Ureter (tissue), 1 donor: ENCODE measurements around the gene TRAPPC3. TPM values are rescaled to one million over a fixed set of nuclear protein-coding genes. Genes with fewer than 3 reads are reported as not detected.
"Not testable (repeated sequence)": the region's sequence is repeated elsewhere in the genome, so short reads cannot be mapped to it uniquely, and the experiment has no call there.

Experiments used
- DNase-seq: peaks from one replicate; pipeline ENCODE4 v3.0.0-alpha.2; 2020; ENCODE audit warnings: low spot score
- total RNA-seq: library from RNA; stranded (reverse); gene quantifications from one replicate; pipeline ENCODE4 v1.2.4, GENCODE V29; 2023
- donor health status: DM: yes; HTN: yes; CAD: no.

TRAPPC3 gene
- total RNA-seq, 1 donor from 2014 or later, result 55.0 TPM

DNA sequence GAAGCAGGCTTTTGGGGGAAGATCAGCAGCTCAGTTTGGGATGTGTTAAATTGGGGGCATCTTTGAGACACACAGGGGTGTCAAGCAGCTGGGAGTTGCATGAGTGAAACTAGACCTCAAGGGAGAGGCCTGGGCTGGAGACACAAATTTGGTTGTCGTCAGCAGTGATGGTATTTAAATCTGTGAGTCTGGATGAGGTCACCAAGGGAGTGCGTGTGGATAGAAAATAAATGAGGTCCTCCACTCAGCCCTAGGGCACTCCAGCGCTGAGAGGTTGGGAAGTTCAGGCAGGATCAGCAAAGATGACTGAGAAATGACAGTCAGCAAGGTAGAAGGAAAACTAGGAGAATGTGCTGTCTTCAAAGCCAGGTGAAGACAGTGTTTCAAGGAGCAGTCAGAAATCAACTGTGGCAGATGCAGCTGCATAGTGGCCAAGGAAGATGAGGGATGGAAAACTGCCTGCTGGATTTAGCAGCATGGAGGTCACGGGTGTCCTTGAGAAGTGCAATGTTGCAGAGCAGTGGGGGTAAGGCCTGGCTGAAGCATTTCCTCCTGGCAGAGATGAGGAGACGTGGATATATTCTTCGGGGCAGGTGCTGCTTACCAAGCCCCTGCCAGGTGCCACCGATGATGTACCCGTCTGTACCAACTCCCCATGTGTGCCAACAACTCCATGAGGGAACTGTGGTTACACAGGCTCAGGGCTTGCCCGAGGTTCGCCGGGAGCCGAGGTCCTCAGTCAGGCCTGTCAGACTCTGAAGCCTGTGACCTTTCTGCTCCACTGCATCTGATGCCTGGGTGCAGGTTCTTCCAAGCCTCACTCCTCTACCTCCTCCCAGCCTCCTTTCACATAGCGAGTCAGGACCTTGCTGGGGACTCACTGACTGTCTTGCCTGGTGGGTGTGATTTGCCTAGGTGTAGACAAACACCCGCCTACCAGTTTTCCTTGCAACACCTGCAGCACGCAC lies 17.9 kb upstream of the TRAPPC3 start:
- DNase-seq, result no peak

DNA sequence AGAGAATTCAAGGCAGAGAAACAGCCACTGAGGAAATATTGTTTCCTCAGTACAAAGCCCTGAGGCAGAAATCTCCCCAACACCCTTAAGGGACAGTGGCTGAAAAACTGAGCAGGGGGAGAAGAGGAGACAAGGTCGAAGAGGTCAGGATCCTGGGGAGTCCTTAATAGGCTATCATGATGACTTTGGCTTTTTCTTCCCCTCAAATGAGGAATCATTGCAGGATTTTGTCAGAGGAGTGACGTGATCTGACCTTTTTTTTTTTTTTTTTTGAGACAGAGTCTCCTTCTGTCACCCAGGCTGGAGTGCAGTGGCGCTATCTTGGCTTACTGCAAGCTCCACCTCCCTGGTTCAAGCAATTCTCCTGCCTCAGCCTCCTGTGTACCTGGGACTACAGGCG lies 16.9 kb upstream of the TRAPPC3 start:
- no peak for DNase-seq

DNA sequence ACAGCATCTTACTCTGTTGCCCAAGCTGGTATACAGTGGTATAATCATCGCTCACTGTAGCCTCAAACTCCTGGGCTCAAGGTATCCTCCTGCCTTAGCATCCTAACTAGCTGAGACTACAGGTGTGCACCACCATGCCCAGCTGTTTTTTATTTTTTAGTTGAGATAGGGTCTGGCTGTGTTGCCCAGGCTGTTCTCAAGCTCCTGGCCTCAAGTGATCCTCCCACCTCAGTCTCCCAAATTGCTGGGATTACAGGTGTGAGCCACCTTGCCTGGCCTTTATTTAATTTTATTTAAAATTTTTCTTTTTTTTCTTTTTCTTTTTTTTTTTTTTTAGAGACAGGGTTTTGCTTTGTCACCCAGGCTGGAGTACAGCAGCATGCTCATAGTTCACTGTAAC lies 15.9 kb upstream of the TRAPPC3 start:
- no peak for DNase-seq

GRCh38 chr1:36164361-36164760 lies 15.1 kb upstream of the TRAPPC3 start:
- DNase-seq, result no peak

DNA sequence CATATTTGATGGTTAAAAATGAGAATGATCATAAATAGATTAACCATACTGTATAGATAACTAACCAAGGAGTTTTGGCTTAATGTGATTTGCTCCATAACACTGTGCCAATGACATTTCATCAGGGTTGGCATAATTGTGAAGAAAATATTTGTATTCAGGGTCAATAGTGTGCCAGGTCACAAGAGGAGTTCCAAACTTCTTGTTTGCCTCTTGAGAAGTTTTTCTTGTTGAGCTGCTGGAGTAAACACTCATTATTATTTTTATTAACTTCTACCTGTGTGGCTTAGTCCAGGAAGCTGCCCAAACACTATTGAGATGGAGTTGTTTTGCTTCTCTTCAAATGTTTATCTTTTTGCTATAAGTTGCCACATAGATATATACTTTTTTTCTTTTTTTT lies 14.1 kb upstream of the TRAPPC3 start:
- DNase-seq, result no peak

GRCh38 chr1:36162680-36163239 lies 13.5 kb upstream of the TRAPPC3 start:
- no peak for DNase-seq

GRCh38 chr1:36161641-36162531 lies 12.6 kb upstream of the TRAPPC3 start:
- peak; percentile 78 for DNase-seq

GRCh38 chr1:36160949-36161485 lies 11.7 kb upstream of the TRAPPC3 start:
- peak; percentile 76 for DNase-seq

- DNase-seq, result no peak
These were observed 11.2 kb upstream of the TRAPPC3 start for GRCh38 chr1:36160388-36160948.

- DNase-seq, result no peak
These were observed 10.5 kb upstream of the TRAPPC3 start for GRCh38 chr1:36159614-36160387.

DNA sequence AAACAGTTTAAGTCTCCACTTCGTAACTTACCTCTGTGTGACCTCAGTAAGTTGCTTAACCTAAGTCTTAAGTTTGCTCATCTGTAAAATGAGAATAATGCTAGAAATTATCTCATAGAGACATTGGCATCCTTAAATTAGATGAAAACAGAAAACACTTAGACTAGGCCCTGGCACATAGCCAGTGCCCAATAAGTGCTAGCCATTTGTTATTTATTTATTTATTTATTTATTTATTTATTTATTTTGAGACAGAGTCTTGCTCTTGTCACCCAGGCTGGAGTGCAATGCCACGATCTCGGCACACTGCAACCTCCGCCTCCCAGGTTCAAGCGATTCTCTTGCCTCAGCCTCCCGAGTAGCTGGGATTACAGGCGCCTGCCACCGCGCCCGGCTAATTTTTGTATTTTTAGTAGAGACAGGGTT lies 9.6 kb upstream of the TRAPPC3 start:
- not testable (repeated sequence) for DNase-seq

- no peak for DNase-seq
These were observed 8.9 kb upstream of the TRAPPC3 start for GRCh38 chr1:36157973-36158826.

DNA sequence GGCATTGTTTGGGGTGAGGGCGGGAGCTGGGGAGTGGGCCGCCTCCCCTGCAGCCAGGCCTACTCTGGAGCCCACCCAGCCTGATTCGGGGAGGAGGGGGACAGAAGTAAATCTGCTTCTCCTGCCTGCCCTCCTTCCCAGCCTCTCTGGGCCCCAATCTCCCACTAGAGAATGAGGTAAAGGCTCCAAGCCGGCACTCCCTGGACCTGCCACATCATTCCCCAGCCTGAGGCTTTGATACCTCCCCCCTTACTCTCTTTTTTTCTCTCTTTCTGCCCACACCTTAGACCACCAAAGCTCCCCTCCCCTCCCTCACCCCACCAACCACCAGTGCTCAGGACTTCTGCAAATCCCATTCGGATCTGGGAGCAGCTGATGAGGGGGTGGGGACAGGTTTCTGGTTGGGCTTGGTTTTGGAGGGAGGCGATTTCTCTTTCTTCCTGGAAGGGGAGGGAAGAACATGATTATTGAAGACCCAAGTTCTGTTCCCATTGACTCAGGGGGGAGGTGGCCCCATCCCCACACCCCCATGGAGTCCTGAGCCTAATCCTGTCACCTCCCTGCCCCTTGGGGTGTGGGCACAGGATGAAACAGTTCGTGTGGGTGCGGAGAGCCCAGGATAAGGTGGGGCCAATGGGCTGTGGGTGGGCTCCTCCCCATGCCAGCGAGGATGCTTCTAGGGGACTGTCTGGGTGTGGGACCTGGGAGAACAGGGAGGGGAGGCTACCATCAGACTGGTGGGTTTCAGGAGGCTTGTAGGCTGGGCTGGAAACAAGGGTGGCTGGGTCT lies 8.0 kb upstream of the TRAPPC3 start:
- DNase-seq, result no peak

DNA sequence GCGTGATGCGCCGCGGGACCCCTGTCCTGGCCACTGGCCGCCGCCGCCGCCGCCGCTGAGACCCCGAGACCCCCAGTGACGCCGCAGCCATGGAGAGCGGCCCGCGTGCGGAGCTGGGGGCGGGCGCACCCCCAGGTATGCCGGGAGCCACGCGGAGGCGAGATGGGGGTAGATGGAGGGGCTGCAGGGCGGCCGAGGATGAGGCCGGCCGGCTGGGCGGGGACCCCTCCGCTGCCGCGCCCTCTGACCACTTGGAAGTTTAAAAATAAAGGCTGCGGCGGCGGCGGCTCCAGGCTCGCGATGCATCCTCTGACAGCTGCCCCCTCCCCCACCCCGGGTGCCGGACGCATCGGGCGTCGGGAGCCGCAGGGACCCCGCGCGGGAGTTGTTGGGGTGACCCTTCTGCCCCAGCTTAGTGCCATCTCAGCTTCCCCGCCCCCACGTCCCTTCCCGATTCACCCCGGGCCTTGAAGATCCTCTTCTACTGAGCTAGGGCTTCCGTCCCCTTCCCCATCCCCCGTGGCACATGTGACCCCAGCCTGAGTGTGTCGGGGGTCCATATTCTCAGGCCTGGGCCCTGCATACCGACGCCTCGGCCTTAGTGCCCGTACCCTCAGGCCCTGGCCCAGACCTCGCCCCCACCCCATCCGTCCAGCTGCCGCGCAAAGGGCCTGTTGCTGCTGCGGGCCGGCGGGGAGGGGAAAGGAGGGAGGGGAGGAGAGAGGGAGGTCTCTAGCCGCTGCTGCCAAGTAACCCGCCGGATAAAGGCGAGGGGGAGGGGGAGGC lies 7.2 kb upstream of the TRAPPC3 start:
- peak; percentile 76 for DNase-seq

- peak; percentile 88 for DNase-seq
These were observed 6.4 kb upstream of the TRAPPC3 start, which contains the start of gene MAP7D1 for GRCh38 chr1:36155408-36156328. TSS of gene MAP7D1 (plus strand) at chr1:36156160. CDS start at chr1:36156418, 258 bp downstream.

GRCh38 chr1:36154765-36155407 lies 5.6 kb upstream of the TRAPPC3 start:
- DNase-seq, result peak; percentile 66
